Measurements from ENCODE around the gene PFKFB2. TPM values are rescaled to one million over a fixed set of nuclear protein-coding genes. Genes with fewer than 3 reads are reported as not detected.

The PFKFB2 gene
- total and polyA plus RNA-seq, 7 experiments from 2014 or later: 0.64 to 4.6 (median 2.5) TPM

DNA sequence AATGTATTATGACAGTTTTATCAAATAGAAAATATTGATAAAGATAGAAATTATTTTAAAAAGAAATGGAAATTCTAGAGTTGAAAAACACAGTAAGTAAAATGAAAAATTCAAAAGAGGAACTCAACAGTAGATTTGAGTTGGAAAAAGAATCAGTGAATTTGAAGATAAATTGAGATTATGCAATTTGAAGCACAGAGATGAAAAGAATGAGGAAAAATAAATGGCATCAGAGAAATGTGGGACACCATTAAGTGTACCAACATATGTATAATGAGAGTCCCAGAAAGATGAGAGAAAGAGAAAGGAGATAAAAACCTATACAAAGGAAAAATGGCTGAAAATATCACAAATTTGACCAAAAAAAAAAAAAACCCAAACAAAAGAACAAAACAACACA is 76.0 kb downstream of the PFKFB2 start:
- H3K9me3 Mint-ChIP-seq: peaks cover 22 to 48% (median 31%) of the 10 kb centered on the region in 11 donors
- DNase-seq: no peak
- intact Hi-C loops (cut with micrococcal nuclease): no loop called here
- Histone ChIP-seq H3K4me3 (ENCODE audit: low read length) (no peak overlapping the region), H3K36me3 (ENCODE audit: control insufficient read depth in 2 of 3, insufficient read depth in 3 of 3, low read length in 3 of 3) (no peaks in the 10 kb centered on the region), H3K27me3 (ENCODE audit: control insufficient read depth in 2 of 2, insufficient read depth in 2 of 2, low read length in 2 of 2) (no peaks in the 10 kb centered on the region), H3K27ac (ENCODE audit: low read depth, low read length) (no peak overlapping the region), H3K4me1 (ENCODE audit: control insufficient read depth in 2 of 2, insufficient read depth in 2 of 2, low read length in 2 of 2) (no peaks in the 10 kb centered on the region), H3K9me3 (ENCODE audit: control insufficient read depth in 2 of 3, low read length in 3 of 3) (peaks cover 0 to 20% (median 3%) of the 10 kb centered on the region in 3 experiments)
- no peaks in the 10 kb centered on the region for H3K4me1 Mint-ChIP-seq
- no peak for ATAC-seq
- CTCF ChIA-PET: interaction anchor here (0.6 kb wide), 1 partner anchor 668 kb away, joined by 3 read pairs; no protein-coding TSS in a partner anchor
- POLR2A ChIA-PET: no interaction called here
- H3K4me3 Mint-ChIP-seq: no peak overlapping the region
- no peak overlapping the region for H3K27ac Mint-ChIP-seq
- H3K27me3 Mint-ChIP-seq: peaks cover 0 to 13% (median 10%) of the 10 kb centered on the region in 5 donors
- H3K36me3 Mint-ChIP-seq: peaks cover 2 to 24% (median 18%) of the 10 kb centered on the region in 5 donors

Other genes starting within 250 kb of the PFKFB2 start
- gene IL20, start 187.7 kb upstream of the PFKFB2 start, total RNA-seq: not detected
- gene IL20, start 187.7 kb upstream of the PFKFB2 start, polyA plus RNA-seq: not detected
- gene IL24, start 155.8 kb upstream of the PFKFB2 start, total RNA-seq: under 1 TPM in 1 of 5 experiments, not detected in 4; 0.51 TPM
- 10 to 100 TPM; 27.9 to 28.4 TPM for gene IL24, start 155.8 kb upstream of the PFKFB2 start, polyA plus RNA-seq
- 100 to 1,000 TPM; 103 to 943 (median 312) TPM for gene FCMR, start 131.3 kb upstream of the PFKFB2 start, total RNA-seq
- gene FCMR, start 131.3 kb upstream of the PFKFB2 start, polyA plus RNA-seq: 100 to 1,000 TPM; 803 to 998 TPM
- gene PIGR, start 106.8 kb upstream of the PFKFB2 start, total RNA-seq: not detected
- gene PIGR, start 106.8 kb upstream of the PFKFB2 start, polyA plus RNA-seq: not detected
- not detected for gene FCAMR, start 82.8 kb upstream of the PFKFB2 start, total RNA-seq
- not detected for gene FCAMR, start 82.8 kb upstream of the PFKFB2 start, polyA plus RNA-seq
- gene C1orf116, start 20.5 kb upstream of the PFKFB2 start, total RNA-seq: under 1 TPM in 2 of 5 experiments, not detected in 3; 0.11 to 0.15 TPM
- gene C1orf116, start 20.5 kb upstream of the PFKFB2 start, polyA plus RNA-seq: not detected
- 10 to 100 TPM in 1 of 5 experiments, 1 to 10 TPM in 4; 7.4 to 12.8 (median 9.9) TPM for gene YOD1, start 2.1 kb upstream of the PFKFB2 start, total RNA-seq
- gene YOD1, start 2.1 kb upstream of the PFKFB2 start, polyA plus RNA-seq: under 1 TPM; 0.81 to 0.99 TPM
- gene C4BPB, start 35.6 kb downstream of the PFKFB2 start, total RNA-seq: 1 to 10 TPM; 1.2 to 4.9 (median 3.1) TPM
- gene C4BPB, start 35.6 kb downstream of the PFKFB2 start, polyA plus RNA-seq: under 1 TPM; 0.45 to 0.60 TPM
- not detected for gene C4BPA, start 51.0 kb downstream of the PFKFB2 start, total RNA-seq
- gene C4BPA, start 51.0 kb downstream of the PFKFB2 start, polyA plus RNA-seq: not detected